ENCODE measurements around the gene PFN3. TPM values are rescaled to one million over a fixed set of nuclear protein-coding genes. Genes with fewer than 3 reads are reported as not detected.

Gene PFN3
- total RNA-seq, 1 experiment from 2014 or later: not detected

DNA sequence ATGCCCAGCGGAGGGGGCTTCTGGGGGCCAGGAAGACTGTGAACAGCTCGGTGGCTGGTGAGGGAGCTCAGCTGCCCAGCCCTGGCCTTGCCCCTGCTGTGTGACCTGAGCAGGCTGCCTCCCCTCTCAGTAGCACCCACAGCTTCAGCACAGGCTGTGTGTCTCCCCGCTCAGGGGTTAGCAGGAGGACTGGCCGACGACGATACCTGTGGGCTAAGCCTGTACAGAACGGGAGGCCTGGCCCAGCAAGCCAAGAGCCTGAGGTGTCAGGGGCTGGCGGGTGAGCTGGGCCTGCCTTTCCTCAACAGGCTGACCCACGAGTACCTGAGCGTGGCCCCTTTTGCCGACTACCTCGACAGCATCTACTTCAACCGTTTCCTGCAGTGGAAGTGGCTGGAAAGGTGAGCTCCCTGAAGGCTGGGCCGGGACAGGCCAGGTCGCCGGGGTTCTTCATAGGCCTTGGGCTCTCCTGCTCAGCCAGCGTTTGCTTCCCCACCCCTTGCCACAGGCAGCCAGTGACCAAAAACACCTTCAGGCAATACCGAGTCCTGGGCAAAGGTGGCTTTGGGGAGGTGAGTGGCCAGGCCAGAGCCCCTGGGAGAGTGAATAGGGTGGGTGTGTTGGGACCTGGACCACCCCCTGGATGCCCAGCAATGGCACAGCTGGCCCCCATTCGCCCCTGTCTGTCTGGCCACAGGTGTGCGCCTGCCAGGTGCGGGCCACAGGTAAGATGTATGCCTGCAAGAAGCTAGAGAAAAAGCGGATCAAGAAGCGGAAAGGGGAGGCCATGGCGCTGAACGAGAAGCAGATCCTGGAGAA lies 32.6 kb upstream of the PFN3 start:
- Histone ChIP-seq H3K27ac (no peak overlapping the region), H3K9me3 (replicated peaks) (no peaks in the 10 kb centered on the region), H3K4me3 (no peak overlapping the region), H3K36me3 (peaks cover 87% of the 10 kb centered on the region), H3K27me3 (replicated peaks) (no peaks in the 10 kb centered on the region), H3K4me1 (replicated peaks) (peaks cover 2% of the 10 kb centered on the region)
- DNase-seq (ENCODE audit: low read depth in 1 of 2, low spot score in 2 of 2): no peak

DNA sequence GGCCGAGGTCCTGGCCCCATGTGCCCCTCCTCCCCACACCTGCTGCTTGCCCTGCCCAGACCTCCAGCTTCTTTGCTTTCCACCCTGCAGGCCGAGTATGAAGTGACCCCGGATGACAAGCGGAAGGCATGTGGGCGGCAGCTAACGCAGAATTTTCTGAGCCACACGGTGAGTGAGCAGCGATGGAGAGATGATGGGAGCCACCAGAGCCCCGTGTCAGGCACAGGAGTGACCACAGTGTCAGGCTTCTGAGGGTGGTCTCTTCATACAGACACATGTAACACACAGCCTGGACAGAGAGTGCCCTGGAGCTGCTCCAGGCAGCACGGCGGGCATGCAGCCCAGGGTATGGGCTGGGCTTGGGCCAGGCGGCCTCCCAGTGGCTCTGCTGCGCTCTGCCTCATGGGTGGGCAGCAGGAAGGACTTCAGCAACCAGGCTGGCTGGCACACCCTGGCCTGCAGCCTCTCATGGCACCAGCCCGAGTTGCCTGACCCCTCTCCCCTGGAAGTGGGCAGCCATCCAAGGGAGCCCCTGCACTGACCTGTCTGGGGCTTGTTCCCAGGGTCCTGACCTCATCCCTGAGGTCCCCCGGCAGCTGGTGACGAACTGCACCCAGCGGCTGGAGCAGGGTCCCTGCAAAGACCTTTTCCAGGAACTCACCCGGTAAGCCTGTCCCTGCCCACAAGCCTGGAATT lies 31.8 kb upstream of the PFN3 start:
- Histone ChIP-seq H3K27me3 (replicated peaks) (no peaks in the 10 kb centered on the region), H3K36me3 (peaks cover 84% of the 10 kb centered on the region), H3K9me3 (replicated peaks) (no peaks in the 10 kb centered on the region)

DNA sequence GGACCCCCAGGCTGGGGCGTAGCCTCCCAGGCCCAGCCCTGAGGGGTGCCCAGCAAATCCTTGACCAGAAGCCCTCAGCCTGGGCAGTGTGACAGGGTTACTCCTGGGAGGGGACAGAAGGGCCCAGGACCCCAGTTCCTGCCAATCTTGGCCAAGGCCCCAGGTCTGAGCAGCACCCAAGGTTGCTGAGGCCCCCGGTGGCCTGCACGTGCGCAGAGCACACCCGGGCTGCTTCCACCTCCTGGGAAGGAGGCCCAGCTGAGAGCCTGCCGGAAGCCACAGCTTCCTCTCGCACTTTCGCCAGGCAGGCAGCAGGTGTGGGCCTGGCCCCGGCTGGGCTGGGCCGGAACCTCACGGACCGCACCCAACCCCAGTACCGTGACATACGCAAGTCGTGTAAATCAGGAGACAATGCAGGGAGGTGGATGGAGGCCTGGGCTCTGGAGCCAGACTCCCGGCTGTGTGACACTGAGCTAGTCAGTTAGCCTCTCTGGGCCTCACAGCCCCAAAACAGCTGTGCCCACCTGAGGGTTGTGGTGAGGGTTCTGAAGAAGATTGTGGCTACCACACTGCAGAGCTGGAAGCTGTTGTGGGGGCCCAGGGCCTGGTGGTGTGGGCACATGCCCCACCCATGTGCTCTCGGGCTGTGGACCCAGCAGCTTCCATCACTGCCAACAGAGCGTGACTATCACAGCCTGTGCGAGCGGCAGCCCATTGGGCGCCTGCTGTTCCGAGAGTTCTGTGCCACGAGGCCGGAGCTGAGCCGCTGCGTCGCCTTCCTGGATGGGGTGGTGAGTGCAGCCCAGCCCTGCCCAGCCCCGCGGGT lies 31.1 kb upstream of the PFN3 start:
- DNase-seq (ENCODE audit: low read depth in 1 of 2, low spot score in 2 of 2): no peak
- no peaks in the 10 kb centered on the region for H3K27me3 ChIP-seq (replicated peaks)
- no peaks in the 10 kb centered on the region for H3K9me3 ChIP-seq (replicated peaks)
- H3K4me3 ChIP-seq: no peak overlapping the region
- peaks cover 83% of the 10 kb centered on the region for H3K36me3 ChIP-seq
- peaks cover 13% of the 10 kb centered on the region for H3K4me1 ChIP-seq (replicated peaks)
- no peak overlapping the region for H3K27ac ChIP-seq

More for the DNA sequence above, 31.8 kb upstream of the PFN3 start:
- no peak overlapping the region for H3K4me3 ChIP-seq
- peak in 1 of 2 experiments; percentile 51 for DNase-seq (ENCODE audit: low read depth in 1 of 2, low spot score in 2 of 2)
- H3K27ac ChIP-seq: no peak overlapping the region
- H3K4me1 ChIP-seq (replicated peaks): peaks cover 9% of the 10 kb centered on the region

DNA sequence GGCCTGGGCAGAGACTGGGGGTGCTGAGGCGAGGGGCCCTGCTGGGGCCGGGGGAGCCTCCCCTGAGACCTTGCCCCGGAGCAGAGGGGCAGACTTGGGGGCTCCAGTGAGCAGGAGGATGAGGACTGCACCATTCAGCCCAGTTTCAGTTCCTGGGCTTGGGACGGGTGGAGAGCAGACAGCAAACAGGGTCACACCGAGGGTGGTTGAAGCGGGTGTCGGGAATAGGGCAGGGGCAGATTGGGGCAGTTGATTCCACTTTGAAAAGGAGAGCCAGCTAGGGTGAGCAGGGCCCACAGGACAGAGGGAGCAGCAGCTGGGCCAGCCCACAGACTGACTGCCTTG lies 30.5 kb upstream of the PFN3 start:
- no peaks in the 10 kb centered on the region for H3K27me3 ChIP-seq (replicated peaks)
- H3K4me3 ChIP-seq: no peak overlapping the region
- DNase-seq (ENCODE audit: low read depth in 1 of 2, low spot score in 2 of 2): no peak
- peaks cover 13% of the 10 kb centered on the region for H3K4me1 ChIP-seq (replicated peaks)
- peaks cover 78% of the 10 kb centered on the region for H3K36me3 ChIP-seq
- no peak overlapping the region for H3K27ac ChIP-seq
- no peaks in the 10 kb centered on the region for H3K9me3 ChIP-seq (replicated peaks)

DNA sequence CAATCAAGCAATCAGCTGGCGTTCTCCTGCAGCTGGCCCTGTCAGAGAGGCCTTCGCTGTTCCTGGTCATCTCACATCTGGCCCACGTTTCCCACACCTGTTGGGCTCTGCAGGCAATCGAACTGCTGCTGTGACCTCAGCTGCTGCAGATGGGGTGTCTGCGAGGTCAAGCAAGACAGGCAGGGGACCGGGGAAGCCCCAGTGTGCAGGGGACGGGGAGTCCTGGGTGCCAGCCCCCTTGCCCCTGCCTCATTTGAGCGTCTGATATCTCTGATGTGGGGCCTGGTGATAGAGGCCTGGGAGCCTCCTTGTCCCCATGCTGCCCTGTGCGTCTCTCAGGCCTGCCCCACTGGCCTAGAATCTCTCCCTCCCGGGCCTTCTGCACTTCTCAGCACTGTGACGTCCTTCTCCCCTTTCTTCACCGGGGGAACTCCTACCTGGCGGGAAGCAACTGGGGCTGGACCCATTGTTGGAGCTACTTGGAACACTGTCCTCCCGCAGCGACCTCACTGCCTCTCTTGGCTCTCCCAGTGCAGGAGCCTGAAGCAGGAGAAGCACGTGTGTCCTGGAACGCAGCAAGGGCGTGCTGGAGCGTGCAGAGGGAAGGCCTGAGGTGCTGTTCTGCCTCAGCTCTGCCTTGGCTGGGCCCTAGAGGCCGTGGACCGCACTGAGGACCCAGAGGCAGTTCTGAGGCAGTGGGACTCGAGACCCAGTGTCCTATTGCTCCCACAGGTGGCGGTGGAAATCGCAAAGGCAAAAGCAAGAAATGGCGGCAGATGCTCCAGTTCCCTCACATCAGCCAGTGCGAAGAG lies 29.9 kb upstream of the PFN3 start:
- no peaks in the 10 kb centered on the region for H3K27me3 ChIP-seq (replicated peaks)
- H3K36me3 ChIP-seq: peaks cover 72% of the 10 kb centered on the region
- H3K4me3 ChIP-seq: no peak overlapping the region
- H3K4me1 ChIP-seq (replicated peaks): peaks cover 19% of the 10 kb centered on the region
- no peak for DNase-seq (ENCODE audit: low read depth in 1 of 2, low spot score in 2 of 2)
- H3K27ac ChIP-seq: no peak overlapping the region
- no peaks in the 10 kb centered on the region for H3K9me3 ChIP-seq (replicated peaks)

DNA sequence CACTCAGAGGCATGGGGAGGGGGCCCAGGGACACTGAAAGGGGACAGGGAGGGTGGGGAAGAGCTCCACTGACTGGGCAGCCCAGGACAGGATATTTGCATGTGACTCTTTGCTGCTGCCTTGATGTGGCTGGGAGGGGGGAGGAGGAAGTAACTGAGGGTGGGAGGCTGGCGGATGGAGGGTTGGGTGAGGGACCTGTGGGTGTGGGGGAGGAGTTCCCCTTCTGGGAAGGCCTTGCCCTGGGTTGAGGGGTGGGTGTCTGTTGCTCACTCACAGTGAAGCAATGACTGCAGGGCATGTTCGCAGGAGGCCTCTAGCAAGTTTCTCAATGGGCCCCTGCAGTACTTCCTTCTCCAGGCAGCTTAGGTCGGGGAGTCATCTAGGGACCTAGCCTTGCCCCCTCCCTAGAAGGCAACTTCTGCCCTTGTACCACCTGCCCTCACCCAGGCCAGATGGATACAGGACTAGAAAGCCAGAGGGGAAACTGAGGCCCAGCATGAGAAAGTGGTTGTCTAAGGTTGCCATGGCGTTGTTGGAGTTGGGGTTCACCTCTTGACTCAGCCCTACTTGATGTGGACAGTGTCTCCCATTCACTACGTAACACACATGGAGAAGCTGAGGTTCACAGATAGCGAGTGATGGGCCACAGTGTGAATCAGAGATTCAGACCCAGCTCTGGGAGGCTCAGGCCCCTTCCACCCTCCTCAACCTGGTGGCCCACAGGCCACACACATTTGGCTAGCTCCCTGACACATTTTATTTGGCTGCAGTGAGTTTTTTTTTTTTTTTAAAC lies 29.0 kb upstream of the PFN3 start:
- Histone ChIP-seq H3K4me1 (replicated peaks) (peaks cover 21% of the 10 kb centered on the region), H3K9me3 (replicated peaks) (no peaks in the 10 kb centered on the region), H3K4me3 (no peak overlapping the region), H3K27me3 (replicated peaks) (no peaks in the 10 kb centered on the region), H3K36me3 (peaks cover 63% of the 10 kb centered on the region), H3K27ac (no peak overlapping the region)
- no peak for DNase-seq (ENCODE audit: low read depth in 1 of 2, low spot score in 2 of 2)

DNA sequence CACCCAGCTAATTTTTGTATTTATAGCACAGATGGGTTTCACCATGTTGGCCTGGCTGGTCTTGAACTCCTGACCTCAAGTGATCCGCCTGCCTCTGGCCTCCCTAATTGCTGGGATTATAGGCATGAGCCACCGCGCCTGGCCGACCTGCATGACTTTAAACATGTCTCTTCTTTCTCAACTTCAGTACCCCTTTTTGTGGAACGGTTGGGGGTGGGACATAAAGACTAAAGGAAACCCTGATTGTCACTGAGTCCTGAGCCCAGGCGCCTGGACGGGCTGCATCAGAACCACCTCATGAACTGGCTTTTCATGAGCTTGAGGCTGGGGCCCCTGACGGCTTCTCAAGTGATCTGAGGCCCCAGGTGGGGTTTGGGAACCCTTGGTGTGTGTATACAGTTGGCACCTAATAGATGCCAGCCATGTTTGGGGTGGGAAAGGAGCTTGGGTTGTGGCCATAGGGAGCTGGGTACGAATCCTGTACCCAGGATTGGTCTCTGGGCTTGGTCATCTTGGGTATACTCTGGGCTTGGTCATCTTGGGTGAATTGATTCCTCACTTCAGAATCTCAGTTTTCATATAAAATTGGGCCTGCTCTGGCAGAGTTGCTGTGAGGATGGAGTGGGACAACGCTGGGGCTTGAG lies 28.2 kb upstream of the PFN3 start:
- Histone ChIP-seq H3K36me3 (peaks cover 56% of the 10 kb centered on the region), H3K9me3 (replicated peaks) (no peaks in the 10 kb centered on the region), H3K4me3 (no peak overlapping the region), H3K27ac (no peak overlapping the region), H3K4me1 (replicated peaks) (peaks cover 21% of the 10 kb centered on the region), H3K27me3 (replicated peaks) (no peaks in the 10 kb centered on the region)
- DNase-seq (ENCODE audit: low read depth in 1 of 2, low spot score in 2 of 2): no peak

DNA sequence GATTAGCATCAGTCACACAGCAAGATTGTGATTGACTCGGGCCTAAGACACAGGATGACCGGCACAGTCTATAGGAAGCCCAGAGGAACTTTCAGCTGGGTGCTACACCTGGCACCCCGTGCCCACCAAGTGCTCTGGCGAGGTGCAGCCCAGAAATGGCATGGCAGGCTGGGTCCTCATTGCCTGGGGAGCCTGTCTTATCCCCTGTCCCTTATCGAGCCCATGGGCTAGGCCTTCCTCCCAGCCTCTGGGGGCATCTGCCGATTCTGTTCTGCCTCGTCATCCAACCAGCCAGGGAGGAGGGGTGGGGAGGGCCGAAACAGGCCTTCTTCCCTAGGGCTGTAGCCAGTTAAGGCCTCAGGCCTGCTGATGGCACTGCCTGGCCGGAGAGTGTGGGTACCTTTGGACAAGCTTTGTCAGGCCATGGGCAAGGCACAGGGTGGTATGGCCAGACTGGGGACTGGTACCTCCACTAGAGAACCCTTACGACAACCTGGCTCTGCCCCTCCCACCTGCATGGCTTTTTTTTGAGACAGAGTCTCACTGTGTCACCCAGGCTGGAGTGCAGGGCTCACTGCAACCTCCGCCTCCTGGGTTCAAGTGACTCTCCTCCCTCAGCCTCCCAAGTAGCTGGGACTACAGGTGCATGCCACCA lies 27.6 kb upstream of the PFN3 start:
- Histone ChIP-seq H3K36me3 (peaks cover 49% of the 10 kb centered on the region), H3K27ac (no peak overlapping the region), H3K27me3 (replicated peaks) (no peaks in the 10 kb centered on the region), H3K9me3 (replicated peaks) (no peaks in the 10 kb centered on the region), H3K4me1 (replicated peaks) (peaks cover 21% of the 10 kb centered on the region), H3K4me3 (peak overlapping the region; percentile 90)
- peak in 1 of 2 experiments; percentile 51 for DNase-seq (ENCODE audit: low read depth in 1 of 2, low spot score in 2 of 2)

DNA sequence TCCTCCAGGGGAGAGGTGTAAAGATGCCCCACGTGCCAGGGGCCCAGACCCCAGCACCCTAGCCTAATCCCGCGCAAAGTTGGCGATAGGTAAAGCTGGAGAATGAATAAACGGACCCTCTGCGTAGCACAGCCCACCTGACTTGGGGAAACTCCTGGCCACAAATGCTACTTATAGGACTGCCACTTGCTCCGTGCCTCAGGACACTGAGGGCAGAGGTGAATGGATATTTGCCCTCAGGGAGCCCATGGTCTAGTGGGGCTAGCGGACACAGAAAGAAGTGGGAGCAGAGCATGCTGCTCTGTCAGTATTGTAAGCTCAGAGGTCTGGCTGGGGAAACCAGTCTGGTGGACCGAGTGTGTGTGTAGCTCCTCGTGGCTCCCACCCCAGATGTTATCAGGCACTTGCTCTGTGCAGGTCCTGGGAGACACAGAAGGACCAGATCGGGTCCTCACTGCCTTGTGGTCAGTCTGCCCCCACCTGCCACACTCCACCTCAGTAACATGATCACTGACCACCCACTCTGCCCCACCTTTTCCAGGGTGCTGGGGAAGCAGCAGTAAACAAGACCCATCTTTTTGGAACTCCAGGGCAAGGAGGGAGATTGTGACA lies 26.9 kb upstream of the PFN3 start:
- peaks cover 21% of the 10 kb centered on the region for H3K4me1 ChIP-seq (replicated peaks)
- H3K9me3 ChIP-seq (replicated peaks): no peaks in the 10 kb centered on the region
- no peaks in the 10 kb centered on the region for H3K27me3 ChIP-seq (replicated peaks)
- H3K4me3 ChIP-seq: peak overlapping the region; percentile 90
- H3K36me3 ChIP-seq: peaks cover 42% of the 10 kb centered on the region
- DNase-seq (ENCODE audit: low read depth in 1 of 2, low spot score in 2 of 2): peak in 1 of 2 experiments; percentile 34
- H3K27ac ChIP-seq: peak overlapping the region; percentile 67; the same call in 1 of the 2 replicates

DNA sequence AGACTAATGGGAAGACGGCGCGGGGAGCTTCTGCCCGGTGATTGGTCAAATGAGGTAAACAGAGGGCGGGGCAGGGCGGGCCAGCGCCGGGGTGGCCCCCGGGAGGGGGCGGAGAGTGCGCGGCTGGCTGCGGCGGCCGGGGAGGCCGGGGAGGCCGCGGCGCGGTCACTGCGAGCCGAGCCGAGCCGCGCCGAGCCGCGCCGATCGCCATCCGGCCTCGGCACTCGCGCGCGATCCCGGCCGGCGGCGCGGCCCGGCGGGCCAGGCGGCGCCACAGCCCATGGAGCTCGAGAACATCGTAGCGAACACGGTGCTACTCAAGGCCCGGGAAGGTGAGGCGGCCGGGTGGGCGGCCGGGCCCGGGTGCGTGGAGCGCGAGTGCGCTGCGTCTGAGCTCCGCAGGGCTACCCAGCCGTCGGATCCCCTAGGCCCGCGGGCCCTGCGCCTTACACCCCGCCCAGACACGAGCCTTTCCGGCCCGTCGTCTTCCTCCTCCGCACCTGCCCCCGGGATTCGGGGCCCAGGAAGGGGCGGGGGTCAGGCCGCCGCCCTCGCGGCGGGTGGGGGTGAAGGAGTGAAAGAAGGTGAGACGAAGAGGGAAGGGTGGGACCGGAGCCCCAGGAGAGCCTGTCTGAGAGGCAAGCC lies 26.2 kb upstream of the PFN3 start, which contains the start of gene GRK6:
GRK6 (plus strand) TSS at position 111 of the 645 bp plus-strand sequence; CDS start at position 281, 170 bp downstream.
- H3K4me1 ChIP-seq (replicated peaks): peaks cover 21% of the 10 kb centered on the region
- no peaks in the 10 kb centered on the region for H3K27me3 ChIP-seq (replicated peaks)
- H3K4me3 ChIP-seq: peak within 1 kb of the TSS; percentile 90
- peaks cover 36% of the 10 kb centered on the region for H3K36me3 ChIP-seq
- peak; percentile 49 to 63 for DNase-seq (ENCODE audit: low read depth in 1 of 2, low spot score in 2 of 2)
- peak within 1 kb of the TSS; percentile 85 for H3K27ac ChIP-seq
- no peaks in the 10 kb centered on the region for H3K9me3 ChIP-seq (replicated peaks)
